Testis (tissue), 2 donors: ENCODE data around the gene GBX1.

Experiments
- CTCF ChIP-seq, 3 experiments: fragments of 450-650 bp in 2 of 3; fragments of 200-600 bp in 1 of 3; sonication (generic) in 1 of 3; IDR thresholded peaks; one replicate each; pipeline ENCODE4 v1.5.1; 2016 to 2019; ENCODE audit warnings: antibody characterized with exemption in 3 of 3, mild to moderate bottlenecking in 2 of 3, moderate library complexity in 1 of 3
- POLR2A ChIP-seq: fragments of 450-650 bp; IDR thresholded peaks from one replicate; pipeline ENCODE4 v1.6.1; 2017; ENCODE audit warnings: antibody characterized with exemption, mild to moderate bottlenecking, moderate library complexity

- TF ChIP-seq CTCF (IDR thresholded peaks at IDR 0.05) (no peak), POLR2A (no peak)
Measured at GRCh38 chr7:151133986-151134742, 33.3 kb downstream of the GBX1 start.
